Kidney (tissue), 14 donors: ENCODE results near the gene MCAM. TPM values are rescaled to one million over a fixed set of nuclear protein-coding genes. Genes with fewer than 3 reads are reported as not detected.

Experiments used
- DNase-seq, 5 donors: peaks; one replicate each; pipeline ENCODE4 v3.0.0-alpha.2; 2013 to 2020
- FAIRE-seq: peaks from 2 replicates; lab custom pipeline; 2012; peaks lifted over from hg19 to GRCh38; lab: Jason Lieb, UNC
- H3K27ac ChIP-seq, 2 donors: one replicate each; pipeline ENCODE4 v1.7.0; 2013; ENCODE audit warnings: low read depth in 2 of 2, low read length in 2 of 2, inconsistent platforms in 1 of 2
- H3K27me3 ChIP-seq: one replicate; pipeline ENCODE4 v1.7.1; 2013; ENCODE audit warnings: low read length, inconsistent platforms; ENCODE audit not compliant: control insufficient read depth, insufficient read depth
- H3K36me3 ChIP-seq, 3 donors: one replicate each; pipeline versions ENCODE4 v1.7.0 to v1.7.1; 2013; ENCODE audit warnings: low read length in 3 of 3, control low read depth in 1 of 3, inconsistent platforms in 1 of 3; ENCODE audit not compliant: insufficient read depth in 3 of 3, control insufficient read depth in 2 of 3
- H3K4me1 ChIP-seq, 3 donors: one replicate each; pipeline versions ENCODE4 v1.7.0 to v1.7.1; 2013; ENCODE audit warnings: low read length in 3 of 3, inconsistent platforms in 1 of 3, low read depth in 1 of 3; ENCODE audit not compliant: control insufficient read depth in 2 of 3, insufficient read depth in 2 of 3
- H3K4me3 ChIP-seq, 3 donors: one replicate each; pipeline versions ENCODE4 v1.7.0 to v1.8.1; 2013; ENCODE audit warnings: low read length in 3 of 3, control low read depth in 1 of 3, inconsistent platforms in 1 of 3
- H3K9ac ChIP-seq, 3 donors: one replicate each; pipeline versions ENCODE4 v1.7.0 to v1.7.1; 2013; ENCODE audit warnings: low read length in 3 of 3, control low read depth in 1 of 3, inconsistent platforms in 1 of 3
- H3K9me3 ChIP-seq, 3 donors: one replicate each; pipeline versions ENCODE4 v1.7.0 to v1.7.1; 2013; ENCODE audit warnings: low read length in 3 of 3, control low read depth in 1 of 3, inconsistent platforms in 1 of 3; ENCODE audit not compliant: control insufficient read depth in 2 of 3, insufficient read depth in 1 of 3
- intact Hi-C: fragments of 100-400 bp; cut with DNase I; formaldehyde crosslinking; loops from one replicate; pipeline ENCODE4 v1.11.1; 2022
- polyA plus RNA-seq: library from polyadenylated mRNA; stranded (reverse); fragments of 350-450 nt; fragmentation: Illumina TruSeq; extraction: RNeasy Lipid Tissue Mini Kit (QIAGEN cat#74804); gene quantifications from one replicate; pipeline ENCODE4 v1.2.3, GENCODE V29; 2014; ENCODE audit warnings: low read depth, low replicate concordance; ENCODE audit not compliant: insufficient read depth
- total RNA-seq: library from RNA; stranded (reverse); fragmentation: NEBNext Ultra II Directional; extraction: Animal tissue kit (Norgen Biotek cat#: 25700); gene quantifications from one replicate; pipeline ENCODE4 v1.2.1, GENCODE V29; 2021
- TF ChIP-seq, protein P1 (sequence below): IDR thresholded peaks from 3 replicates; pipeline ENCODE4 v1.5.1; 2012; ENCODE audit warnings: mild to moderate bottlenecking, moderate library complexity, borderline replicate concordance; ENCODE audit not compliant: insufficient read depth; ENCODE audit errors: extremely low read depth
- donor health status: control.
- donor health status: control.
- donor health status: control.
- donor health status: control.
- donor health status: control.
- donor health status: DM: yes; HTN: yes; CAD: no.
- donor health status: Normal renal cell carcinoma (clear cell type).

Gene MCAM
- total and polyA plus RNA-seq, 2 donors from 2014 or later: 42.1 to 137 TPM

DNA sequence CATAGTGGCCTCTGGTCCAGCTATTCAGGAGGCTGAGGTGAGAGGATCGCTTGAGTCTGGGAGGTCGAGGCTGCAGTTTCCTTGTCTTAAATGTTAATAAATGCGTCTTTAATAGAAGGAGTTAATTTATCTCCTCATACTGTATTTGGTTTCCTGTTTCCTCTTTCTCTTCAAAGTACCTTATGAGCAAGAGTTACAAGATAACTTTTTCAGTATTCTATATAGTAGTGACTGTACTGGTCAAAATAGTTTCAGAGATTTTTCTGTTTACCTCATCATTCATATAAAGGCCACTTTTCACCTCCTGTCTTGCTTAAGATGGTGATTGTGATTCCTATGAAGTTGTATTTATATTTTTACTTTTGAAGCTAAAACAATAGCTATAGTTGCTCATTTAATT, 50.9 kb downstream of the MCAM start:
- Histone ChIP-seq H3K4me1 (peaks cover 0 to 17% (median 13%) of the 10 kb centered on the region in 3 donors), H3K9ac (no peak overlapping the region), H3K36me3 (no peaks in the 10 kb centered on the region), H3K27ac (no peak overlapping the region), H3K4me3 (no peak overlapping the region), H3K27me3 (no peaks in the 10 kb centered on the region), H3K9me3 (no peaks in the 10 kb centered on the region)
- DNase-seq (no peak), FAIRE-seq (no peak)
- intact Hi-C loops: no loop called here
- TF ChIP-seq, protein P1, sequence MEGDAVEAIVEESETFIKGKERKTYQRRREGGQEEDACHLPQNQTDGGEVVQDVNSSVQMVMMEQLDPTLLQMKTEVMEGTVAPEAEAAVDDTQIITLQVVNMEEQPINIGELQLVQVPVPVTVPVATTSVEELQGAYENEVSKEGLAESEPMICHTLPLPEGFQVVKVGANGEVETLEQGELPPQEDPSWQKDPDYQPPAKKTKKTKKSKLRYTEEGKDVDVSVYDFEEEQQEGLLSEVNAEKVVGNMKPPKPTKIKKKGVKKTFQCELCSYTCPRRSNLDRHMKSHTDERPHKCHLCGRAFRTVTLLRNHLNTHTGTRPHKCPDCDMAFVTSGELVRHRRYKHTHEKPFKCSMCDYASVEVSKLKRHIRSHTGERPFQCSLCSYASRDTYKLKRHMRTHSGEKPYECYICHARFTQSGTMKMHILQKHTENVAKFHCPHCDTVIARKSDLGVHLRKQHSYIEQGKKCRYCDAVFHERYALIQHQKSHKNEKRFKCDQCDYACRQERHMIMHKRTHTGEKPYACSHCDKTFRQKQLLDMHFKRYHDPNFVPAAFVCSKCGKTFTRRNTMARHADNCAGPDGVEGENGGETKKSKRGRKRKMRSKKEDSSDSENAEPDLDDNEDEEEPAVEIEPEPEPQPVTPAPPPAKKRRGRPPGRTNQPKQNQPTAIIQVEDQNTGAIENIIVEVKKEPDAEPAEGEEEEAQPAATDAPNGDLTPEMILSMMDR: no peak

DNA sequence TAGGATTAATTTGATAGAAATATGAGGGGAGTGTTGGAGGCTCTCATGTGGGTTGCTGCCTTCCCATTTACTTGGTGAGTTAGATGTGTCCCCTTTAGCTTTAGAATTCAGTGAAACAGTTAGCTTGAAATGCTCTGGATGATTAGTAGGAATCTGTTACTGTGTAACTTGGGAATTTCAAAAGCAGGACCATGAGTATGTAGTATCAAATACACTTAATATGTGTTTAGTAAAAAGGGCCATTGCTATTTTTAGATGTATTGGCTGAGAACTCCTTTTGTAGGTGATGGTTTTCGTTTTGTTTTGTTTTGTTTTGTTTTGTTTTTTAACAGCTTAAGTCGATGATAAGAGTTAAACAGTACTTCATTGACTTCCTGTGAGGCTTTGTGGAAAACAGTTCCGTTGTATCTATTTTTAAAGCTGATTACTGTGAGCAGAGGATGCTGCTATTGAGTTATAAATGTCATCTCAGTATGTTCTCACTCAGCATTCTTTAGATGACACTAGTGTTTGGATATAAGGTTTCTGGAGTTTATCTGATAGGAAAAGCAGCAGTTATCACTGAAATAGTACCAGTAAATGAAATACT, 53.5 kb downstream of the MCAM start:
- no peak overlapping the region for H3K9ac ChIP-seq
- DNase-seq: peak in 1 of 5 donors; percentile 26

DNA sequence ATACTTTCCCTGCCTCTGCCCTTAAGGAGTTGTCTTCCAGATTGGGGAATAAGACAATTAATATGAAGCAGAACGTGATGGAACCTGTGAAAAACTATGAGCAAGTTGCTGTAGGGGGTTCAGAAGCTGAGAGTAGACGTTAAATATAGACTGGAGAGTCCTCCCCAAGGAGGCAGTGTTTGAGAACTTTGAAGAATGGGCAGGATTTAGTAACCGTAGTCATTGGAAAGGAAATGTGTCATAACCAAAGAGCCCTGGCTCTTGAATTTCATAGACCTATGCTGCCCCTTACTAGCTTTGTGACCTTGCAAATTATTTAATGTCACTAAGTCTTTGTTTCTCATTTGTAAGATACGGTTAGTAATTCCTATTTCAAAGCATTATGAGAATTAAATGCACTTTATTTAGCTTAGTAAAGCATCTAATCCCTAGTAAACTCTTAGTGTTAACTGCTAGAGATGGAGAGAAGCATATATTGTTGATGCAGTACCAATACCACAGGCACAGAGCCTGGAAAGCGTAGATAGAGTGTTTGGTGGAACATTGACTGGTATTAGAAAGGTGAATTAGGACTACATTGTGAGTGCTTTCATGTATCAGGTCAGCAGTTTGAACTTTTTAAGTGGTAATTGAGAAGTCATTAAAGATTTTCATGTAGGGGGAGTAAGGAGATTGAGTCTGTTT, 54.1 kb downstream of the MCAM start:
- Histone ChIP-seq H3K9ac (no peak overlapping the region), H3K4me3 (no peak overlapping the region), H3K9me3 (no peaks in the 10 kb centered on the region), H3K27me3 (no peaks in the 10 kb centered on the region), H3K4me1 (peaks cover 0 to 17% (median 13%) of the 10 kb centered on the region in 3 donors), H3K36me3 (no peaks in the 10 kb centered on the region), H3K27ac (peak overlapping the region; percentile 25 to 68)
- intact Hi-C loops: no loop called here
- TF ChIP-seq, protein P1: no peak
- FAIRE-seq (no peak), DNase-seq (no peak)

More for the DNA sequence above, 53.5 kb downstream of the MCAM start:
- Histone ChIP-seq H3K36me3 (no peaks in the 10 kb centered on the region), H3K4me3 (no peak overlapping the region), H3K27ac (peak overlapping the region in 1 of 2 donors; percentile 68), H3K9me3 (no peaks in the 10 kb centered on the region), H3K27me3 (no peaks in the 10 kb centered on the region), H3K4me1 (peaks cover 0 to 17% (median 13%) of the 10 kb centered on the region in 3 donors)
- peak; percentile 25 for FAIRE-seq
- intact Hi-C loops: no loop called here
- TF ChIP-seq, protein P1: no peak
